ENCODE data around the gene TPX2.

GRCh38 chr20:31820228-31820627 is 81.1 kb downstream of the TPX2 start:
- TF ChIP-seq, protein P1, sequence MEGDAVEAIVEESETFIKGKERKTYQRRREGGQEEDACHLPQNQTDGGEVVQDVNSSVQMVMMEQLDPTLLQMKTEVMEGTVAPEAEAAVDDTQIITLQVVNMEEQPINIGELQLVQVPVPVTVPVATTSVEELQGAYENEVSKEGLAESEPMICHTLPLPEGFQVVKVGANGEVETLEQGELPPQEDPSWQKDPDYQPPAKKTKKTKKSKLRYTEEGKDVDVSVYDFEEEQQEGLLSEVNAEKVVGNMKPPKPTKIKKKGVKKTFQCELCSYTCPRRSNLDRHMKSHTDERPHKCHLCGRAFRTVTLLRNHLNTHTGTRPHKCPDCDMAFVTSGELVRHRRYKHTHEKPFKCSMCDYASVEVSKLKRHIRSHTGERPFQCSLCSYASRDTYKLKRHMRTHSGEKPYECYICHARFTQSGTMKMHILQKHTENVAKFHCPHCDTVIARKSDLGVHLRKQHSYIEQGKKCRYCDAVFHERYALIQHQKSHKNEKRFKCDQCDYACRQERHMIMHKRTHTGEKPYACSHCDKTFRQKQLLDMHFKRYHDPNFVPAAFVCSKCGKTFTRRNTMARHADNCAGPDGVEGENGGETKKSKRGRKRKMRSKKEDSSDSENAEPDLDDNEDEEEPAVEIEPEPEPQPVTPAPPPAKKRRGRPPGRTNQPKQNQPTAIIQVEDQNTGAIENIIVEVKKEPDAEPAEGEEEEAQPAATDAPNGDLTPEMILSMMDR (IDR thresholded peaks at IDR 0.05), result no peak
- TF ChIP-seq POLR2AphosphoS5 (IDR thresholded peaks at IDR 0.05), result no peak
- no peak for TF ChIP-seq POLR2A (IDR thresholded peaks at IDR 0.05)
